Muscle of leg (tissue), 11 donors: ENCODE measurements around the gene ZBTB20. TPM values are rescaled to one million over a fixed set of nuclear protein-coding genes. Genes with fewer than 3 reads are reported as not detected.

Source experiments
- DNase-seq: peaks from one replicate; pipeline ENCODE4 v3.0.0; 2013
- H3K27ac ChIP-seq: one replicate; pipeline ENCODE4 v1.5.1; 2013; ENCODE audit warnings: mild to moderate bottlenecking, low read length, control low read depth
- H3K27me3 ChIP-seq: one replicate; pipeline ENCODE4 v1.6.1; 2013; ENCODE audit warnings: low read length; ENCODE audit not compliant: control insufficient read depth, insufficient read depth
- H3K36me3 ChIP-seq: one replicate; pipeline ENCODE4 v1.6.1; 2013; ENCODE audit warnings: low read length; ENCODE audit not compliant: control insufficient read depth, insufficient read depth
- H3K4me1 ChIP-seq: one replicate; pipeline ENCODE4 v1.6.1; 2013; ENCODE audit warnings: low read length; ENCODE audit not compliant: control insufficient read depth, insufficient read depth
- H3K4me3 ChIP-seq: one replicate; pipeline ENCODE4 v1.5.1; 2013; ENCODE audit warnings: low read length, control low read depth
- H3K9me3 ChIP-seq: replicated peaks from 2 replicates; pipeline ENCODE4 v1.6.1; 2013; ENCODE audit warnings: low read depth, low read length; ENCODE audit not compliant: control insufficient read depth
- WGBS: methylation state at CpG from one replicate; pipeline ENCODE4 v1.1.5; 2013; ENCODE audit warnings: missing lambda C conversion rate; ENCODE audit not compliant: insufficient coverage; 5-methylcytosine and 5-hydroxymethylcytosine counted together
- polyA plus RNA-seq, 8 donors: library from polyadenylated mRNA; unstranded; fragments of 120-200 nt; gene quantifications; one replicate each; pipeline versions ENCODE4 v1.2.1 to v1.2.3, GENCODE V29; 2013; ENCODE audit warnings: inconsistent platforms in 1 of 8, low replicate concordance in 1 of 8; ENCODE audit not compliant: insufficient read length in 8 of 8, insufficient read depth in 1 of 8
- total RNA-seq: library from RNA; stranded (reverse); fragments of 120-200 nt; gene quantifications from one replicate; pipeline ENCODE4 v1.2.4, GENCODE V29; 2013

ZBTB20 gene
- total and polyA plus RNA-seq, 9 donors: 1.0 to 16.6 (median 2.8) TPM

DNA sequence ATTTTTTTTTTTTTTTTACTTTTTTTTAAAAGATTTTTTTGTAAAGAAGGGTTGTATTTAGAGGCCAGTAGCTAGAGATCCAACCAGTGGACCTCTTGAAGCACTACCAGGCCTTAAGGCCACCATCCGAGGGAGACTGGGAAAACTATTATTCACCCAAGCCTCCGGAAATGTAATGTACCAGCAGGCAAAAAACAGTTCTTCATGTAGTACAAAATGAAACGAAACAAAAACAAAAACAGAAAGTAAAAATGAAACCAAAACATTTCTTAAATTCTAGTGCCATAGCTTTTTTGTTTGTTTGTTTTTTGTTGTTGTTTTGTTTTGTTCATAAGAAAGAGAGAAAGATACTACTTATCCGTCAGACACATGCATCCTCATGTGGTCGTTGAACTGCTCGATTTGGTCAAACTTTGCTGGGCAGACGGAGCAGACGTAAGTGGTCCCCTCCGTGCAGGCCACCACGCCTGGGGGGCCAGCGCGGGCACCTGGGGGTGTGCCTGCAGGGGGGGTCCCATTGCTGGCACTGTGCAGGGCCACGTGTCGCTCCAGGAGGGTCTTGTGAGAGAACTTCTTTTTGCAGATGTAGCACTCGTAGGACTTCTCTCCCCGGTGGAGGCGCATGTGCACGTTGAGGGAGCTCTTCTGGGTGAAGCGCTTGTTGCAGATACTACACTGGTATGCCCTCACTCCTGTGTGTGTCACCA, 808.3 kb downstream of the ZBTB20 start:
- Histone ChIP-seq H3K27me3 (no peaks in the 10 kb centered on the region), H3K36me3 (peaks cover 10% of the 10 kb centered on the region), H3K9me3 (no peaks in the 10 kb centered on the region), H3K4me1 (no peaks in the 10 kb centered on the region), H3K4me3 (no peak overlapping the region), H3K27ac (no peak overlapping the region)
- WGBS: 94% methylated on average over 15 of the region's 19 CpGs
- DNase-seq: no peak

DNA sequence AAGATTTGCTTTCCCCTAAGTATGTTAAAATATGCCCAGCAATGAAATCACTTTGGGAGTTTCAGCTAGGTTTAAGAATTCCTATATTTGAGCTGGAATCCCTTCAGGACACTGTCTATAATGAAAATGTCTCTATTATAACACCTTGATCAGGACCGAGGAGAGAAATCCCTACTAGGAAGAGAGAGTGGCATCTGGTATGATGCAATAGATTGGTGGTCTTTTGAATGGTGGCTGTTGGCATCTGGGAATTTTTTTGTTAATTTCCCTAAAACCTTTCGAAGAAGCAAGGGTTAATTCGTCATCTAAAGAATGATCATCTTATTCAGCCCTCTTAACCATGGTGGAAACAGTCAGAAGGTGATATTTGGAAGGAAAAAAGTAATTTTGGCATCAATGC, 810.2 kb downstream of the ZBTB20 start:
- no peak for DNase-seq
- H3K27me3 ChIP-seq: no peaks in the 10 kb centered on the region
- WGBS: no CpG with 5 or more reads among the region's 3 CpGs
- no peak overlapping the region for H3K4me3 ChIP-seq
- peaks cover 10% of the 10 kb centered on the region for H3K36me3 ChIP-seq
- no peaks in the 10 kb centered on the region for H3K4me1 ChIP-seq
- H3K9me3 ChIP-seq: no peaks in the 10 kb centered on the region
- no peak overlapping the region for H3K27ac ChIP-seq

DNA sequence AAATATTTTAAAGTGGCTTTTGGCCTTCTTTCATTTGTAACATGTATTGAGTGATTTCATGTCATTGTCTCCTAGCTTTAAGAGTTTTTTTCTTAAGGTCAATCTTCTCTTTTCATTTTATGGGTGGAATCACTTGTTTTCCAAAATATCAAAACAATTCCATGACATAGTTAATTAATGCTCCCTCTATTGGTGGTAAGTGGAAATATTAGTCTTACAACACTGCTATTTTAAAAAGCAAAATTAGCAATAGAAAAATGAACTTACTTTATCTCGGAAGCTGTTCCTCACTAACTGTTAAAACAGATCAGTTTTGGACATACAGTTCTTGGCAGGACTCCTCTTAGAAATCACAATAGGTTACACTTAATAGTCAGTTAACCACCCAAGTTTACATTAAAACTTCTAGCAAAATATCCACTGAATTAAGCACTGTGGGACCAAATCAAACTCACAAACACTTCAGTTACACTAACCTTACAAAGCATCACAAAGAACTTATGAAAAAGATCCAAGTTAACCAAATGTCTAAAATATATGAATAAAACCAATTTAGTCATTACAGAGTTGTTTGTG, 810.9 kb downstream of the ZBTB20 start:
- Histone ChIP-seq H3K4me3 (no peak overlapping the region), H3K9me3 (no peaks in the 10 kb centered on the region), H3K27ac (no peak overlapping the region), H3K4me1 (no peaks in the 10 kb centered on the region), H3K27me3 (no peaks in the 10 kb centered on the region), H3K36me3 (peaks cover 10% of the 10 kb centered on the region)
- no peak for DNase-seq
- WGBS: 78% methylated on average over 1 of the region's 1 CpG

DNA sequence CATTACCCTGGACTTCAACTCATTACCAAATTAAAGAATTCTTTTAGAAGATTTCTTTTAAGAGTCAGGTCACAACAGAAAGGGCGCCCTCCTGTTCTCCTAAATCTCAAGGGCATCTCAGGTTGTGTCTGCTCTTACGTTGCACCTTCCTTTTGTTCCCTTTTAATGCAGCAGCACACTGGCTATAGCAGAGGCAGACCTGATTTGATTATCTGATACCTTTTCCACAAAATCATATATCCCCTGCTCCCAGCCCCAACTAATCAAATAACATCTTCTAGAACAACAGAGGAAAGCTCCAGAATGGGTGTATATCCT, 813.2 kb downstream of the ZBTB20 start:
- no peak overlapping the region for H3K27ac ChIP-seq

DNA sequence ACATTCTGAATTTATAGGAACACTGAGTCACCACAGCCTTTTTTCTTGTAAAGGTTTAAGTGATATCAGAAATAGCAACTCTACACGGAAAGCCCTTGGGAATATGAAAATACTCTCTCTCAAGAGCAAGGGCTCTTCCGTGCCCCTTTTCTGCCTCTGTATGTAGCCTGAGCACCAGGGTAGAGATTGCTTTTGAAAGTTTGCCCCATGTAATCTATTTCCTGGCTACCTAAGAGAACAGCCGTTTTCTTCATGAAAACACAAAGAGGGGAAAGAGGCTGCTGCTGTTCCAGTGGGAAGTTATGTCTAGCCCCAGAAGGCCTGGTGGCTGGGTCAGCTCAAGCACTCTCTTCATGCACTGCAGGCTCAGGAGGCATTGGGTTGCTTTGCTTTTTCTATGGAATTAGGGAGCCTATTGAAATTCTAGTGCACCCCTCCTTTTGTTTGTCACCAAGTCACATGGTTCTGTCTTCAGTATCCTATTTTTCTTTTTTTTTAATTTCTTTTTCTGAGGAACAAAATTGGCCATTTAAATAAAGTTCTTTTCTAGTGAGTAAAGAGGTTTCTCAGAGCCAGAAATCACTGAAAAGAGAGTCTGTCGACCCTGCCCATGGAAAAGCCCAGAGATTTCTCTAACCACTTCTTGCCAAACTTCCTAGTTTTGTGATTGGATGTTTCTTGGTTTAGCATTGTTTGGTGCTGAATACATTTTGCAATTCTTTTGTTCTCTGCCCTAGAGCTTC, 813.7 kb downstream of the ZBTB20 start:
- no peaks in the 10 kb centered on the region for H3K9me3 ChIP-seq
- no peak overlapping the region for H3K4me3 ChIP-seq
- WGBS: 57% methylated on average over 1 of the region's 4 CpGs
- no peak for DNase-seq
- no peaks in the 10 kb centered on the region for H3K4me1 ChIP-seq
- H3K27ac ChIP-seq: no peak overlapping the region
- peaks cover 7% of the 10 kb centered on the region for H3K36me3 ChIP-seq
- no peaks in the 10 kb centered on the region for H3K27me3 ChIP-seq

More for the DNA sequence above, 813.2 kb downstream of the ZBTB20 start:
- H3K4me3 ChIP-seq: no peak overlapping the region
- H3K4me1 ChIP-seq: no peaks in the 10 kb centered on the region
- no peak for DNase-seq
- 84% methylated on average over 2 of the region's 2 CpGs for WGBS
- peaks cover 11% of the 10 kb centered on the region for H3K36me3 ChIP-seq
- no peaks in the 10 kb centered on the region for H3K27me3 ChIP-seq
- H3K9me3 ChIP-seq: no peaks in the 10 kb centered on the region

DNA sequence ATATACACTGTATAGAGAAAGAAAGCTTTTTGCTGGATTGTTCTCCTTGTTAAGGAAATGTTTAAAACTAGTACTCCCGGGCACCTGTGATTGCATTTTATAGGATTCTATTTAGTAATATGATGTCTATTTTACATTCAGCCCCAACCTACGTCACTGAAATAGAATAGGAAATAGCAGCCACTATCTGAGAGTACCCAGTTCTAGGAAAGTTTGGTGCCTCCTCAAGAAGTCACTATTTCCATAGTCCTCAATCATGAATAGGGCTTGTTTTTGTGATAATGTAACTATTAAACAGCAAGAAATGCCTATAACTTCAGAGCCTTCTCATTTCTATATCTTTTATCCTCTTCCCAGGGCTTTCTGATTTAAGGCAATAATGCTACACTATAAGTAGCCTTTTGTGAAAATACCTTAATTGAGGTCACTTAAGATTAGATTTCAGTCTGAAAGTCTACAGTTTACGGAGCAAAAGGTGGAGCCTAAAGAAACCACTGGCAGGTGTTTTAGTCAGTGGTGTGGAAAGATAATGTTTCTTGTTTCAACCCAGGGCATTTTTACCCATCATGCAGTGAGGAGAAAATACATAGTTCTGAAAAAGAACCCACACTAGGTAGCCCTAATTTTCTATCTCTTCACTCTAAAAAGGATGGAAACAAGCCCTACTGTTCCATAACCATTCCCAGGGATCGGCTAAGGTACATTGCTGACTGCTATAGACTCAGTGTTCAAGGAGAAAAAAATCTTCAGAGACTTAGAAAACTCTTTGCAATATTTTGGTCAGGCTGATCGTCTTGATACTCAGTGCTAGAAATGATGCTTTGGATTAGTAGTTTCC, 814.5 kb downstream of the ZBTB20 start:
- Histone ChIP-seq H3K9me3 (no peaks in the 10 kb centered on the region), H3K4me1 (no peaks in the 10 kb centered on the region), H3K4me3 (no peak overlapping the region), H3K36me3 (peaks cover 3% of the 10 kb centered on the region), H3K27ac (no peak overlapping the region), H3K27me3 (no peaks in the 10 kb centered on the region)
- WGBS: no CpG with 5 or more reads among the region's 5 CpGs
- DNase-seq: no peak

DNA sequence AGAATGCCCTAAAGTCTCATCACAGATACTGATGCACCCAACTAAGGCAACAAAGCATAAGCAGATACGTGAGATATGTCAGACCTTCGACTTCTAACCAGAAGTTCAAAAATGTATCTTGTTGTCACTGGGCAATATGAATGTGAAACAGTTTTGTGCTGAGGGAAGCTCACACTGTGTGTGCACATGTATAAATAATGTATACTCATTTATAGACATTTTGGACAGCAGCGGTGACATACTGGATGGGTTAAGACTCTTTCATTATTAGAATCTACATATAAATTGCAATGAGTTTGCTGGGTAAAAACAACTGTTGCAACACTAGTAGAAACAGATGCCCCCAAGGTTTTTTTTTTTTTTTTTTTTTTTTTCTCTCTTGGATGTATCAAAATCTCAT, 815.4 kb downstream of the ZBTB20 start:
- peaks cover 3% of the 10 kb centered on the region for H3K36me3 ChIP-seq
- WGBS: no CpG with 5 or more reads among the region's 3 CpGs

DNA sequence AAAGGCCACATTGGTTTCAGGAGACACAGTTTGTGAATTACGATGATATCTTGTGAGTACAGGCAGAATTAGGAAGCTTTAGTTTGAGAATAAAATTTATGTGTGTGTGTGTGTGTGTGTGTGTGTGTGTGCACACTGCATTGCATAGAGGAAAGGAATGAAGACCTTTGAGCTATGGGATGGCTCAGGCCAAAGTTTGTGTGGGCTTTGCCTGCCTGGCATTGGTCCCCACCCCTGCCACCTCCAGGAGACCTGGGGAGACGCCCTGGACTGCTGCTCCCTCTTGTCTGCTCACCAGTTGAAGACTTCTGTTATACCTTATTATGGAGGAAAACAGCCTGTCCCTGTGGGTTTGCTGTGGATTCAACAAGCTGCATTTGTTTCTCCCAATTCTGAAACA, 816.1 kb downstream of the ZBTB20 start:
- WGBS: 83% methylated on average over 1 of the region's 2 CpGs
- H3K4me3 ChIP-seq: no peak overlapping the region
- no peak for DNase-seq

More for the DNA sequence above, 815.4 kb downstream of the ZBTB20 start:
- no peak overlapping the region for H3K4me3 ChIP-seq
- H3K27ac ChIP-seq: no peak overlapping the region
- DNase-seq: no peak
- no peaks in the 10 kb centered on the region for H3K9me3 ChIP-seq
- H3K4me1 ChIP-seq: no peaks in the 10 kb centered on the region
- H3K27me3 ChIP-seq: no peaks in the 10 kb centered on the region

DNA sequence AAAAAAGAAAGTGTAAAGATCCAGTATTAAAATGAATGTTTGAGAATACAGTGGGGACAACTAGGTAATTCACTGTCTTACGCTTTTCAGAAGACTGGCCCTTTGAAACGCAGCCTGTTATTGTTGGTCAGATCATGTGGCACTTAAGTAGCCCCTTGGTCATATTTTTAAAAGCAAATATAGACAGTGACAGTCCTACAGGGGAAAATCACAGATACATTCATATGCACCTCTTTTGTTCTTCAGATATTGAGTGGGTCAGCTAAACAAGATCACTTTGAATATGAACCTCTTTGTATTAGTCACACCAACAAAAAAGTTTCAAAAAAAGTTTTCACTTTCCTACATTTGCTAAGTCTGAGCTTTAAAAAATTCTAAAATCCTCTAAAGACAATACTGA, 817.3 kb downstream of the ZBTB20 start:
- H3K4me3 ChIP-seq: no peak overlapping the region
- no peaks in the 10 kb centered on the region for H3K27me3 ChIP-seq
- WGBS: no CpG with 5 or more reads among the region's 2 CpGs
- H3K4me1 ChIP-seq: no peaks in the 10 kb centered on the region
- H3K36me3 ChIP-seq: peaks cover 3% of the 10 kb centered on the region
- H3K27ac ChIP-seq: no peak overlapping the region
- no peaks in the 10 kb centered on the region for H3K9me3 ChIP-seq
- DNase-seq: no peak

More for the DNA sequence above, 816.1 kb downstream of the ZBTB20 start:
- no peak overlapping the region for H3K27ac ChIP-seq
- no peaks in the 10 kb centered on the region for H3K9me3 ChIP-seq
- peaks cover 3% of the 10 kb centered on the region for H3K36me3 ChIP-seq
- no peaks in the 10 kb centered on the region for H3K4me1 ChIP-seq
- H3K27me3 ChIP-seq: no peaks in the 10 kb centered on the region

DNA sequence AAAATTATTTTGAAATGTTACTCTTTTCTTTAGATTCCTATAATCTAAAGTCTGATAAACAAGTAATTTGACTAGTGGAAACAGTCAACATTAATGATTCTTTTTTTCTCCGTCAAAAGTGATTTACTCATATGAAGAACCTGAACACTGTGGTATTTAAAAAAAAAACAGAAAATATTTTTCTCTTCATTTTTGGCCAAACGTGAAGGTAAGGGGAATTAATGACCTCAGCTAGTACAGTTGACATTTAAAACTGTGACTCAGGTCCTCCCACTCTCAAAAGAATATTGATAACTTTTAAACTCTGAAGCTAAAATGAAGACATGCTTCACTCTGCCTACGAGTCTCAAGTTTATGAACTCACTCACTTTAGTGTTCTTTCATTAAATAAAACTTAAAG, 818.7 kb downstream of the ZBTB20 start:
- no peaks in the 10 kb centered on the region for H3K27me3 ChIP-seq
- H3K36me3 ChIP-seq: peaks cover 3% of the 10 kb centered on the region
- H3K4me1 ChIP-seq: no peaks in the 10 kb centered on the region
- H3K27ac ChIP-seq: no peak overlapping the region
- no peaks in the 10 kb centered on the region for H3K9me3 ChIP-seq
- no CpG with 5 or more reads among the region's 3 CpGs for whole genome bisulfite sequencing
- no peak overlapping the region for H3K4me3 ChIP-seq
- DNase-seq: no peak
